ENCODE measurements around the gene COL4A6.

Gene COL4A6

DNA sequence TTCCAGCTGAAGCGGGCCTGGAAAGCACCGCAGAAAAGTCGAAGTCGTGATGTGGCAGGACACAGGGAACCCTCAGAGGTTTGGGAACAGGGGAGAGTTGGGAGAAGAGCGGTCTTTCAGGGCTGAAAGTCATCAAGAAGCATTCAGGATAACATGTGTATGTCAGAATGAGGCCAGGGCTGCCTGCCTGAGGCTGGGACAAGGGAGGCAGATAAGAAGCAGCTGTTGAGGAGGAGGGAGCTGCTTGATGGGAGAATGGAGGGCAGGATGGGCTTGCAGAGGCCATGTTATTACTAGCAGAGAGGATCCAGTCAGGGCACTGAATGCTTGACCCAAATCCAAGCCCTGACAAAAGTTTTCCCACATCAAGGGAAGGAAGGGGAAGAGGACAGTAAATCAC is 214.6 kb downstream of the COL4A6 start:
- Histone ChIP-seq H3K36me3 (replicated peaks; ENCODE audit: insufficient read depth, low read length) (no peaks in the 10 kb centered on the region), H3K79me2 (ENCODE audit: low read length) (no peaks in the 10 kb centered on the region), H3K9me3 (replicated peaks; ENCODE audit: insufficient read depth, low read length) (no peaks in the 10 kb centered on the region), H3K27me3 (replicated peaks; ENCODE audit: insufficient read depth, low read length) (no peaks in the 10 kb centered on the region), H3F3A (ENCODE audit: insufficient read depth, low read length) (no peaks in the 10 kb centered on the region), H3K9ac (ENCODE audit: low read length) (no peak overlapping the region), H2AFZ (ENCODE audit: low read length) (no peak overlapping the region), H3K4me1 (ENCODE audit: low read length) (no peaks in the 10 kb centered on the region), H4K20me1 (ENCODE audit: insufficient read depth, low read length) (no peaks in the 10 kb centered on the region), H3K9me2 (replicated peaks; ENCODE audit: insufficient read depth, low read length) (no peaks in the 10 kb centered on the region), H3K4me3 (ENCODE audit: low read length) (no peak overlapping the region), H3K27ac (ENCODE audit: low read length) (no peak overlapping the region), H3K4me2 (ENCODE audit: low read depth, low read length) (no peak overlapping the region)
- no peak for TF ChIP-seq EZH2phosphoT487 (IDR thresholded peaks at IDR 0.05; ENCODE audit: low read length)
- TF ChIP-seq EZH2 (optimal IDR thresholded peaks at IDR 0.05; ENCODE audit: low read depth, low read length), result no peak
- TF ChIP-seq, protein P1, sequence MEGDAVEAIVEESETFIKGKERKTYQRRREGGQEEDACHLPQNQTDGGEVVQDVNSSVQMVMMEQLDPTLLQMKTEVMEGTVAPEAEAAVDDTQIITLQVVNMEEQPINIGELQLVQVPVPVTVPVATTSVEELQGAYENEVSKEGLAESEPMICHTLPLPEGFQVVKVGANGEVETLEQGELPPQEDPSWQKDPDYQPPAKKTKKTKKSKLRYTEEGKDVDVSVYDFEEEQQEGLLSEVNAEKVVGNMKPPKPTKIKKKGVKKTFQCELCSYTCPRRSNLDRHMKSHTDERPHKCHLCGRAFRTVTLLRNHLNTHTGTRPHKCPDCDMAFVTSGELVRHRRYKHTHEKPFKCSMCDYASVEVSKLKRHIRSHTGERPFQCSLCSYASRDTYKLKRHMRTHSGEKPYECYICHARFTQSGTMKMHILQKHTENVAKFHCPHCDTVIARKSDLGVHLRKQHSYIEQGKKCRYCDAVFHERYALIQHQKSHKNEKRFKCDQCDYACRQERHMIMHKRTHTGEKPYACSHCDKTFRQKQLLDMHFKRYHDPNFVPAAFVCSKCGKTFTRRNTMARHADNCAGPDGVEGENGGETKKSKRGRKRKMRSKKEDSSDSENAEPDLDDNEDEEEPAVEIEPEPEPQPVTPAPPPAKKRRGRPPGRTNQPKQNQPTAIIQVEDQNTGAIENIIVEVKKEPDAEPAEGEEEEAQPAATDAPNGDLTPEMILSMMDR (IDR thresholded peaks at IDR 0.05; ENCODE audit: low read length), result no peak
- DNase-seq, result no peak

DNA sequence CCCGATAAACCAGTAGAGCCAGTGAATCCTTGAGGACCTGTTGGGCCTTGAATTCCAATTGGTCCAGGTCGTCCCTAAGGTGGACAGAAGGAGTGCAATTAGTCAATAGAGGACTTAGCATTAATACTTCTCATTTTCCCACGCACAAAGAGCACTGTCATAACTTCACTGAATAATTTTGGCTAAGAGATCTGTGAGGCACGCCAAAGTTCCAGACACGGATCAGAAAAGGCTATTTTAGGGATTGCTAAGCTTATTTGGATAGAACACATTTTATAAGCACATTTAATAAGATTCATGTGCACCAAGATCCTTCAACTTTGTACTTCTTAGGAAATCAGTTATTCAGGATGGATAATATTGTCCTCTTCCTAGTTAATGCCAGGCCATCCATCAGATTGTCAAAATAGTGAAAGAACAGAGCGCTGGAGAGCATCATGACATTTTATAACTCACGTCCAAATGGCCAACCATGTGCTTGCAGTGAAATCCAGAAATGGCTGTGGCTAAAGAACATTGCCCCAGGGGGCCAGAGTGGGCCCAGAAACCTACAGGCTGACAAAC is 216.8 kb downstream of the COL4A6 start:
- Histone ChIP-seq H3K79me2 (ENCODE audit: low read length) (no peaks in the 10 kb centered on the region), H3K9me2 (replicated peaks; ENCODE audit: insufficient read depth, low read length) (no peaks in the 10 kb centered on the region), H3K27me3 (replicated peaks; ENCODE audit: insufficient read depth, low read length) (no peaks in the 10 kb centered on the region), H3K9me3 (replicated peaks; ENCODE audit: insufficient read depth, low read length) (no peaks in the 10 kb centered on the region), H3K27ac (ENCODE audit: low read length) (no peak overlapping the region), H3F3A (ENCODE audit: insufficient read depth, low read length) (no peaks in the 10 kb centered on the region), H4K20me1 (ENCODE audit: insufficient read depth, low read length) (no peaks in the 10 kb centered on the region), H3K9ac (ENCODE audit: low read length) (no peak overlapping the region), H3K4me3 (ENCODE audit: low read length) (no peak overlapping the region), H3K36me3 (replicated peaks; ENCODE audit: insufficient read depth, low read length) (no peaks in the 10 kb centered on the region), H3K4me1 (ENCODE audit: low read length) (no peaks in the 10 kb centered on the region), H2AFZ (ENCODE audit: low read length) (no peak overlapping the region), H3K4me2 (ENCODE audit: low read depth, low read length) (no peak overlapping the region)
- DNase-seq, result no peak
- no peak for TF ChIP-seq EZH2 (optimal IDR thresholded peaks at IDR 0.05; ENCODE audit: low read depth, low read length)
- TF ChIP-seq EZH2phosphoT487 (IDR thresholded peaks at IDR 0.05; ENCODE audit: low read length), result no peak
- TF ChIP-seq, protein P1 (IDR thresholded peaks at IDR 0.05; ENCODE audit: low read length), result no peak

DNA sequence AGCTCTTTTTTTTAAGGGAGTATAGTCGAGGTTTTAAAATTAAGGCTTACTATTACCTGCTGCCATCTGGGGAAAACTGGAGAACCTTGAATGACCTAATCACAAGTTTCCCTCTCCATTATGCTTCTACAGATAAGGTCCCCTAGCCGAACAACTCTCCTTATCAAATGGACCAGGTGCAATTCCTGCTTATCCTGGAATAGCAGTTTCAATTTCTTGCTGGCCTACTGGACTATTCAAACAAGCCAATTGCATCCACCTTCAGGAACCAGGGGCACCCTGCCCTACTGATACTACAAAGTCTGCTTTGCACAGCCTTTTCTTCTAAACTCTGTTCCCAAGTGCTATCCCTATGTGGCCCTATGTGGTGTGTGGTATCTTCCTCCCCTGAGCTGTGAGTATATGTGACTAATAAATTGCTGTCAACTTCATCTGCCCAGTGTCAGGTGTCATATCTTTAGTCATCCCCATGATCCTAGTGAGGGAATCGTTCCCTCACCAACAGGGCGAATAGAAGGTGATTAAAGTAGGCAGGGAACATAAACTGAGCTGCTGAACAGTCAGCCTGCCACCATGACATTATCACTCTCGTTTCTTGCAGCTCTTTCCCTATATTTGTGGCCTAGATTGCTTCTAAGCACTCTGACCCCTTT is 218.1 kb downstream of the COL4A6 start:
- TF ChIP-seq EZH2phosphoT487 (IDR thresholded peaks at IDR 0.05; ENCODE audit: low read length), result no peak
- TF ChIP-seq, protein P1 (IDR thresholded peaks at IDR 0.05; ENCODE audit: low read length), result no peak
- Histone ChIP-seq H3K27ac (ENCODE audit: low read length) (no peak overlapping the region), H3K9ac (ENCODE audit: low read length) (no peak overlapping the region), H3K36me3 (replicated peaks; ENCODE audit: insufficient read depth, low read length) (no peaks in the 10 kb centered on the region), H3K4me2 (ENCODE audit: low read depth, low read length) (no peak overlapping the region), H3K9me2 (replicated peaks; ENCODE audit: insufficient read depth, low read length) (no peaks in the 10 kb centered on the region), H3K27me3 (replicated peaks; ENCODE audit: insufficient read depth, low read length) (no peaks in the 10 kb centered on the region), H3K4me3 (ENCODE audit: low read length) (no peak overlapping the region), H4K20me1 (ENCODE audit: insufficient read depth, low read length) (no peaks in the 10 kb centered on the region), H3K9me3 (replicated peaks; ENCODE audit: insufficient read depth, low read length) (no peaks in the 10 kb centered on the region), H2AFZ (ENCODE audit: low read length) (no peak overlapping the region), H3F3A (ENCODE audit: insufficient read depth, low read length) (no peaks in the 10 kb centered on the region), H3K4me1 (ENCODE audit: low read length) (no peaks in the 10 kb centered on the region), H3K79me2 (ENCODE audit: low read length) (no peaks in the 10 kb centered on the region)
- DNase-seq, result no peak
